ENCODE data around the gene EXPH5.
"Not testable (repeated sequence)": the region's sequence is repeated elsewhere in the genome, so short reads cannot be mapped to it uniquely, and the experiment has no call there.

EXPH5 gene

GRCh38 chr11:108593214-108593922, at the start of gene EXPH5:
TSS of gene EXPH5 (minus strand) at chr11:108593768. CDS start at chr11:108593536, 232 bp downstream.
- peak; percentile 83 for DNase-seq (ENCODE audit: low read depth)

- not testable (repeated sequence) for DNase-seq (ENCODE audit: low read depth)
Measured at GRCh38 chr11:108641752-108642151, 48.2 kb upstream of the EXPH5 start.

- DNase-seq (ENCODE audit: low read depth), result no peak
Measured at GRCh38 chr11:108639146-108639545, 45.6 kb upstream of the EXPH5 start.

- DNase-seq (ENCODE audit: low read depth), result no peak
Measured at GRCh38 chr11:108636222-108636621, 42.7 kb upstream of the EXPH5 start.

- DNase-seq (ENCODE audit: low read depth), result no peak
Measured at GRCh38 chr11:108635106-108635505, 41.5 kb upstream of the EXPH5 start.

- no peak for DNase-seq (ENCODE audit: low read depth)
Measured at GRCh38 chr11:108632041-108632704, 38.6 kb upstream of the EXPH5 start.

GRCh38 chr11:108629274-108629673, 35.7 kb upstream of the EXPH5 start:
- no peak for DNase-seq (ENCODE audit: low read depth)

- DNase-seq (ENCODE audit: low read depth), result no peak
Measured at GRCh38 chr11:108628812-108629211, 35.2 kb upstream of the EXPH5 start.

GRCh38 chr11:108628326-108628725, 34.8 kb upstream of the EXPH5 start:
- no peak for DNase-seq (ENCODE audit: low read depth)

- no peak for DNase-seq (ENCODE audit: low read depth)
Measured at GRCh38 chr11:108624196-108624925, 30.8 kb upstream of the EXPH5 start.

GRCh38 chr11:108622341-108622740, 28.8 kb upstream of the EXPH5 start:
- no peak for DNase-seq (ENCODE audit: low read depth)

- no peak for DNase-seq (ENCODE audit: low read depth)
Measured at GRCh38 chr11:108620958-108621772, 27.6 kb upstream of the EXPH5 start.

GRCh38 chr11:108618529-108618928, 25.0 kb upstream of the EXPH5 start:
- DNase-seq (ENCODE audit: low read depth), result no peak

- no peak for DNase-seq (ENCODE audit: low read depth)
Measured at GRCh38 chr11:108617055-108617454, 23.5 kb upstream of the EXPH5 start.

GRCh38 chr11:108616549-108616948, 23.0 kb upstream of the EXPH5 start:
- no peak for DNase-seq (ENCODE audit: low read depth)

- no peak for DNase-seq (ENCODE audit: low read depth)
Measured at GRCh38 chr11:108614086-108614485, 20.5 kb upstream of the EXPH5 start.

- no peak for DNase-seq (ENCODE audit: low read depth)
Measured at GRCh38 chr11:108609682-108610081, 16.1 kb upstream of the EXPH5 start.

GRCh38 chr11:108608548-108608947, 15.0 kb upstream of the EXPH5 start:
- no peak for DNase-seq (ENCODE audit: low read depth)

GRCh38 chr11:108606495-108607160, 13.1 kb upstream of the EXPH5 start:
- DNase-seq (ENCODE audit: low read depth), result no peak

- no peak for DNase-seq (ENCODE audit: low read depth)
Measured at GRCh38 chr11:108606070-108606469, 12.5 kb upstream of the EXPH5 start.

- DNase-seq (ENCODE audit: low read depth), result not testable (repeated sequence)
Measured at GRCh38 chr11:108602818-108603217, 9.2 kb upstream of the EXPH5 start.

- no peak for DNase-seq (ENCODE audit: low read depth)
Measured at GRCh38 chr11:108601150-108601549, 7.6 kb upstream of the EXPH5 start.
